Activated naive CD4-positive, alpha-beta T cell treated with anti-CD3 and anti-CD28 coated beads, Interleukin-2, amount 50 U/mL, for 72 hours (primary cell): ENCODE data around the gene SMAD4. TPM values are rescaled to one million over a fixed set of nuclear protein-coding genes. Genes with fewer than 3 reads are reported as not detected.

Experiments
- ATAC-seq, 2 donors: fragments of 150-1000 bp; cut with Tn5 transposase; 2 replicates each; pipeline ENCODE4 v1.10.0; 2021; ENCODE audit warnings: mild to moderate bottlenecking in 2 of 2, moderate library complexity in 2 of 2
- DNase-seq, 2 donors: peaks; one replicate each; pipeline ENCODE4 v3.0.0; 2021 to 2022; ENCODE audit warnings: low spot score in 2 of 2
- H3K27ac Mint-ChIP-seq, 2 donors: one replicate each; pipeline ENCODE4 v1.8.0; 2022; ENCODE audit warnings: mild to moderate bottlenecking in 2 of 2, mixed read lengths in 2 of 2
- H3K36me3 Mint-ChIP-seq, 2 donors: one replicate each; pipeline ENCODE4 v1.8.0; 2022; ENCODE audit warnings: mixed read lengths in 2 of 2
- H3K9me3 Mint-ChIP-seq, 2 donors: one replicate each; pipeline ENCODE4 v1.8.0; 2022; ENCODE audit warnings: mixed read lengths in 2 of 2
- total RNA-seq, 2 donors: library from RNA; stranded (reverse); gene quantifications; one replicate each; pipeline ENCODE4 v1.2.3, GENCODE V29; 2022

Gene SMAD4
- total RNA-seq, 2 donors from 2014 or later, result 86.7 to 90.0 TPM

DNA sequence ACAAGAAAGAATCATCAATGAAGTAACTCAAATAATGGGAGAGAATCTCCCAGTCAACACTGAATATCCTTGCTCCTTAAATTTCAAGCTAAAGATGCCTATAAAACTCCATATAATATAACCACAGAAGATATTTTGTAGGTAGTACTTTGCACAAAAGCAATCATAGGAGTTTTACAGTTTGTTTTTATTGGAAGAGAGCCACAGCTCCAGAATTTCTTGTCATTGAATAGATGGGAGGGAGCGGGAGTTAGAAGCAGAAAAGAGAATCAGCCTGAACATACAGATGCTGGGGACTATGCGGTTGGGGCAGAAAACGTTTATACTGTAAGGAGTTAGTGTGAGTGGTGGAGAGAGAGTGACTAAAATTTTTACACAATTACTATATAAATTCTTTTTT is 18.3 kb upstream of the SMAD4 start:
- peaks cover 0 to 4% of the 10 kb centered on the region in 2 donors for H3K9me3 Mint-ChIP-seq
- H3K36me3 Mint-ChIP-seq, result peaks cover 0 to 9% of the 10 kb centered on the region in 2 donors
- no peak overlapping the region for H3K27ac Mint-ChIP-seq
- DNase-seq, result no peak
- no peak for ATAC-seq

DNA sequence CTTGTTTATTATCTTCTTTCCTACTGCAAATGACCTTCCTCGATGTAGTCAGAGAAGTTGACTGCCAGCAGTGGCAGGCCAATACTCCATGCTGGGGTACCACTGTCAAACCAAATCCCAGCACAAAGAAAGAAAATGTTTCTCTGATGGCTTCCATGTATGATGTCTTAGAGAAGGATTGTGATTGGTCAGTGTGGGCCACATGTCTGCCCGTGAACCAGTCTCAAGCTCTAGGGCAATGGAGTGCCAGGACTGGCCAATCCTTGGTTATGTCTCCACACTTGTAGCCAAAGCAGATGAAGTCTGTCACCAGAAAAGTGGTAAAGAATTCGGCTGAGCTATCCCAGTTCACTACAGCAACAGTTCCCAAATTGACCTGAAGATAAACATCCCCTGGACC is 17.6 kb upstream of the SMAD4 start:
- Mint-ChIP-seq H3K9me3 (peaks cover 0 to 4% of the 10 kb centered on the region in 2 donors), H3K27ac (no peak overlapping the region)
- ATAC-seq, result no peak

DNA sequence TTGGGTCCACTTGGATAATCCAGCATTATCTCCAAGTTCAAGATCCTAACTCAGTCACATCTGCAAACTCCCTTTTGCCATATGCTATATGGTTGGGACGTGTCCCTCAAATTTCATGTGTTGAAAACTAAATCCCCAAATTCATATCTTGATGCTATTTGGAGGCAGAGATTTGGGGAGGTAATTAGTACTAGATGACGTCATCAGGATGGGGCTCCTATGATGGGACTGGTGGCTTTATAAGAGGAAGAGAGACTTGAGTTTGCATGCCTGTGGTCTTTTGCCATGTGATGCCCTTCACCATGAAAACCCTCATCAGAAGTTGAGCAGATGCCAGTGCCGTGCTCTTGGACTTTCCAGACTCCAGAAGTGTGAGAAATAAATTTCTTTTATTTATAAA is 16.8 kb upstream of the SMAD4 start:
- DNase-seq (no peak), ATAC-seq (no peak)
- H3K36me3 Mint-ChIP-seq, result peaks cover 0 to 9% of the 10 kb centered on the region in 2 donors
- H3K9me3 Mint-ChIP-seq, result peaks cover 0 to 4% of the 10 kb centered on the region in 2 donors
- H3K27ac Mint-ChIP-seq, result no peak overlapping the region

More for the DNA sequence above, 17.6 kb upstream of the SMAD4 start:
- no peak for DNase-seq
- peaks cover 0 to 9% of the 10 kb centered on the region in 2 donors for H3K36me3 Mint-ChIP-seq

DNA sequence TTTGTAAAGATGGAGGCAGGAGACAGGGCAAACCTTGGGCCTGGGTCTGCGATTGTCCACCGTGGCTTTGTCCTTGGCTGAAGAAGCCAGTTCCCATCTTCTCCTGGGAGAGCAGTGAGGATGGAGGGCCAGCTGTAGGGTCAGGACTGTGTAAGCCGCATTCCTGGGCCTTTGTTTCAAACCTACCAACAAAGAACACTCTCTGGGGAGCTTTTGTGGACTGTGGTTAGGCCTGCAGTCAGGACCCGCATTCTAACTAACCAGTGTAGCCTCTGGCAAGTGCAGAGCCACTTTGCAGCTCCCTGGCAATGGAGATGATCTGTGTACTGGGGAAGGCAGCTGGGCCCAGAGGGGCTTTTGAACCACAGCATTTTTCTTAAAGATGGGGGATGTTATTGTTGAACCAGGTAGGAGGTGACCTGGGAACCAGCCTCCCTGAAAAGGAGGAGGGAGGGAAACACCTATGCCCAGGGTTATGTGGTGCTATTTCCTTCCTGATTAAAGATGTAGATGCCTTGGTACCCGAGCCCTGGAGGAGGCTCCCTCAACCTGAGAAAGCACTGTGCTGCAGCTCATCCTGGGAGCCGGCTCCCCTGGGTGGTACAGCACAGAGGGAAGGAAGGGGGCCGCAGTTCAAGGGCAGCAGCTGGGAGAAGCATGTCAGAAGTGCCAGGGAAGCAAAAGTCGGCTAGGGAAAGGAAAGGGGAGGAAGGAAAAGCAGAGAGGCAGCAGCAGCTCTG is 12.7 kb upstream of the SMAD4 start:
- H3K27ac Mint-ChIP-seq, result no peak overlapping the region

DNA sequence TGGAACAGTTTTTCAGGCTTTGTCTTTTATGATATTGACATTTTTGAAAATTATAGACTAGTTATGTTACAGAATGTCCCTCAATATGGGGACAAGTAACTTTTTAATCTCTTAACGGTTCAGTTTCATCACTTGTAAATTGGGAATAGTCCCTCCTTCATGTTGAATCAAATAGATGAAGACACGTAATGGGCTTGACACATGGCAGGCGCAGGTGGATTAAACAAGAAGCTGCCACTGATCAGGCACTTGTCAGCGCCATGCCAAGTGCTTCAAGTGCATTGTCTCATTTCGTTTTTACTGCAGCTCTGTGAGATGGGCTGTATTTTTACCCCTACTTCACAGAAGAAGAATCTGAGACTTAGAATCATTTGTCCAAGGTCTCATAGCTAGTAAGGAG is 9.5 kb upstream of the SMAD4 start:
- Mint-ChIP-seq H3K27ac (no peak overlapping the region), H3K36me3 (peaks cover 0 to 6% of the 10 kb centered on the region in 2 donors)

More for the DNA sequence above, 12.7 kb upstream of the SMAD4 start:
- DNase-seq (no peak), ATAC-seq (no peak)
- H3K9me3 Mint-ChIP-seq, result peaks cover 0 to 4% of the 10 kb centered on the region in 2 donors
- peaks cover 0 to 9% of the 10 kb centered on the region in 2 donors for H3K36me3 Mint-ChIP-seq

DNA sequence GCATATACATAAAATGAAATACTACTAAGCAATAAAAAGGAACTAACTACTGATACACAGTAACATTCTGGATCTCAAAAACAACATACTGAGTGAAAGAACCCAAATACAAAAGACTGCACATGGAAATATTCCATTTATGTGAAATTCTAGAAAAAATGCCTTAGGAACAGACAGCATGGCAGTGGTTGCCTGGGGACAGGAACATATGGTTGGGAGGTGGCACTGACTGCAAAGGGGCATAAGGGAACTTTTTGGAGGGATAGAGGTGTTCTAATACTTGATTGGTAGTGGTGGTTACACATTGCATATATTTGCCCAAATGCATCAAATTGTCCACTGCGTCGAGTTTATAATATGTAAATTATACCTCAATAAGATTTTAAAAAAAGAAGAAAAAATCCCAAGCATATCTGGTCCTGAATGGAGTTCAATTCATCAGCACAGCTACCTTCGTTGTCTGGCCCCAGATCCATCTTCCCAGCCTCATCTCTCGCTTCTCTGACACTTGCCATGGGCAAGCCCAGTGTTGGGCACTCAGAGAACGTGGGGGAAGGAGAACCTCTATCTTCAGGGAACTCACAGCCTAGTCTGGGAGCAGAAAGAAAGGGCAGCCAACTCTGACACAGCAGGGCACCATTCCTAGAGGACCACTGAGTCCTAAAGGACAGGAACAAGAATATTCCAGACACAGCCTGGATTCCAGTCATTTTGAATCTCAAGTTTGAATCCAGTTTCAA is 8.6 kb upstream of the SMAD4 start:
- peaks cover 5 to 6% of the 10 kb centered on the region in 2 donors for H3K9me3 Mint-ChIP-seq
- H3K36me3 Mint-ChIP-seq, result peaks cover 0 to 6% of the 10 kb centered on the region in 2 donors
- ATAC-seq (no peak), DNase-seq (no peak)
- H3K27ac Mint-ChIP-seq, result no peak overlapping the region

More for the DNA sequence above, 9.5 kb upstream of the SMAD4 start:
- ATAC-seq (no peak), DNase-seq (no peak)
- peaks cover 5 to 7% of the 10 kb centered on the region in 2 donors for H3K9me3 Mint-ChIP-seq

DNA sequence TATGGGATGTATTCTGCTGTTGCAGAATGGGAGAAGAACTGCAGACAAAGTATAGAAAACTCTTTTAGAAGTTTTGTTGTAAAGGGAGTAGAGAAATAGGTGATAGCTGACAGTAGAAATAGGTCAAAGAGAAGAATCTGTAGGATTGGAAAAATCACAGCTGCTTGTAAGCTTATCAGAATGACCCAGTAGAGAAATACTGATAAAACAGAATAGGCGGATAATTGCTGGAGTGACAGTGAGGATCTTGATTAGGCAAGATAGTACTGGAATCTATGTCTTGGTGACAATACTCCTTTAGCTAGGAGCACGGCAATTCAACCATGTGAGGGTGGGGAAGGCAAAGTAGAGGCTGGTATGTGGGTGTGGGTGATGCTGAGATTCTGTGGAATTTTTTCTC is 4.5 kb upstream of the SMAD4 start:
- Mint-ChIP-seq H3K27ac (no peak overlapping the region), H3K9me3 (peaks cover 5 to 6% of the 10 kb centered on the region in 2 donors), H3K36me3 (peaks cover 13 to 24% of the 10 kb centered on the region in 2 donors)
- DNase-seq, result no peak
- ATAC-seq, result no peak

DNA sequence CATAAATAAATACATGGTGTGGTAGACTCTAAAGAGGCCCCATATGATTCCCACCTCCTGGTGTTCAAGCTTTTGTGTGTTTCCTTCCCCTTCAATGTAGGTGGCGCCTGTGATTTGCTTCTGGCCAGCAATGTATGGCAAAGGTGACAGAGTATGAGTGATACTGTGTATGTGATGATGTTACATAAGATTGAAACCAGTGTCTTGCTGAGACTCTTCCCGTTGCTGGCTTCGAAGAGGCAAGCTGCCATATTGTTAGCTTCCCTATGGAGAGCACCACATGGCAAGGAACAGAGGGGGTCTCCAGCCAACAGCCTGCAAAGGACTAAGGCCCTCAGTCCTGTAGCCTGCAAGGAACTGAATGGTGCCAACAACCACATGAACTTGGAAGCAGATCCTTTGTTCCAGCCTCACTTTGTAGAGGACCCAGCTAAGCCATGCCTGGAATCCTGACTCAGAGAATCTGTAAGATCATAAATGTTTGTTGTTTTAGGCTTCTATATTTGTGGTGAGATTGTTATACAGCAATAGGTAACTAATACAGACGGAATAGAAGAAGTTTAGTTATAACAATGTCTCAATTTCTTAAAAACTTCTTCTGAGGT is 1.7 kb upstream of the SMAD4 start:
- DNase-seq (peak in 1 of 2 donors; percentile 10), ATAC-seq (no peak)
- Mint-ChIP-seq H3K27ac (peak overlapping the region in 1 of 2 donors; percentile 99), H3K36me3 (peaks cover 18 to 28% of the 10 kb centered on the region in 2 donors), H3K9me3 (peaks cover 4% of the 10 kb centered on the region in 2 donors)

DNA sequence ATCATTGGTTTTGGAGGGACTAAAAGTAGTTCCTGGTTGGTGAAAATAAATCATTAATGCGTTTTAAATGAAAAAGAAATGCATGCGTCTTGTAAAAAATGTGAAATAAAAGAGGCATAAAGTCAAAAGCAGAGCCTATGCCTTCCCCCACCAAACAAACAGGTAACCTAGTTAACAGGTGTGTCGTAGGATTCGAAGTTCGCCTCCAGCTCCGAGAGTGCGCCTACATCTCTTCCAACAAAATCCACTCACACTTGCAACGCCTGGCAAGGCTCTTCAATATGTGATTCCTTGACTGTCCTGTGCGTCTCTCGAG is 677 bp upstream of the SMAD4 start:
- Mint-ChIP-seq H3K9me3 (no peaks in the 10 kb centered on the region), H3K36me3 (peaks cover 25 to 27% of the 10 kb centered on the region in 2 donors), H3K27ac (peak overlapping the region; percentile 99)
- ATAC-seq (no peak), DNase-seq (no peak)

DNA sequence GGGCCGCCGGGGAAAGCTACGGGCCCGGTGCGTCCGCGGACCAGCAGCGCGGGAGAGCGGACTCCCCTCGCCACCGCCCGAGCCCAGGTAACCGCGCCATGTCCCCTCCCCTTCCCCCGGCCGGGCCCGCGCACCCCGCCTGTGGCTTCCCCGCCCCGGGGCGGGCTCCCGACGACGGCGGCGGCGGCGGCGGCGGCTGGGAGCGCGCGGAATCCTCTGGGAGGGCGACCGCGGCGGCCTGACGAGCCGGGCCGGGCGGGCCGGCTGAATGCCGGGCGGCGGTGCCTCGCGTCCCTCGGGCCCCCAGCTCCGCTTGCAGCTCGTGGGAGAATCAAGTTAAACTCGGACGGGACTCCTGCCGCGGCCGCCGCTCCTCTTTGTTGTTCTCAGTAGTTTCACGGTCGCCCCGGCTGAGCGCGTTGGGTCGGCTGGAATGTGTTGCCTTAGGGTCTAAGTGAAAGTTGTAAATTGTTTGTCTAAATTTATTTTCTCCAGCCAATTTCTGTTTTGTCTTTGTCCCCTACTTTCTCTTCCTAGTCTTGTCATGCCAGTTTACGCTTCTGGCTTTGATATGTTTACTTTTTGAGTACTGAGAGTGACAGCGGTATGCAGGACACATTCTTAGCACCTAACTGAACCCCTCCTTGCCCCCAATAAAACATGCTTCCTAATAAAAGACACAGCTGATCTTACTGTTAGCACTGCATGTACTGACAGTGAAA is 685 bp downstream of the SMAD4 start:
- DNase-seq (peak in 1 of 2 donors; percentile 69), ATAC-seq (peak; percentile 69 to 74)
- Mint-ChIP-seq H3K9me3 (no peaks in the 10 kb centered on the region), H3K36me3 (peaks cover 32 to 36% of the 10 kb centered on the region in 2 donors), H3K27ac (peak overlapping the region; percentile 98 to 99)

DNA sequence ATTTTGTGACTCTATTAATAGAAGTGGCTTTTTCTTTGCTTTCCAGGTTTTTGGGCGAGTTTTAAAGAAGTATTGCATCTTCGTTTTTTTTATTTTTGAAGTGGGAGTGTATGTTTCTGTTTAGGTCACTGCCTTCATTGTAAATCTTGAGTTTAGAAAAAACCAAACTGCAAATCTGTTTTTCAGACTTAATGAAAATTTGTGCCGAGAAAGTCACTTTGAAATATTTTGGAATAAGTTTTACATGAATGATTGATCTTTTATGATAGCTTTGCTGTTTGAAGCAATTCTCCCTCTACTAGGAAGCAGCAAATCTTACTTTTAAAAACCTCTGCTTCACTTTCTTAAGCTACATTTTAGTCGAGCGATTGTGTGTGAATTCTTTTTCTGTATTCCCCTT is 2.2 kb downstream of the SMAD4 start:
- peaks cover 32 to 36% of the 10 kb centered on the region in 2 donors for H3K36me3 Mint-ChIP-seq
- DNase-seq, result no peak
- ATAC-seq, result no peak
- H3K9me3 Mint-ChIP-seq, result no peaks in the 10 kb centered on the region
- no peak overlapping the region for H3K27ac Mint-ChIP-seq

DNA sequence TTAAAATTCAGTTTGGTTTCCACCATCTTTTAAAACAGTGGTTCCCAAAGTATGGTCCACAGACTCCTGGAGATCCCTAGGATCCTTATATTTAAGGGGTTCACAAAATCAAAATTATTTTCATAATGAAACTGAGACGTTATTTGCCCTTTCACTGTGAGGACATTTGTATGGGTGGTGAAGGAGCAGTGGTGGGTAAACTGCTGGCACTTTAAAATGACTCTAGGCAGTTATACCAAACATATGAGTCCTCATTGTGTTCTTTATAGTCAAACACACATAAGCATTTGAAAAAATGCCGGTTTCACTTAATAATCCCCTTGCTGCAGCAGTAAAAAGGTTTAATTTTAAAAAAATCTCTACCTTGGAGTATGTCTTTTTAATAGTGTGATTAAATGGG is 7.2 kb downstream of the SMAD4 start:
- H3K27ac Mint-ChIP-seq, result peak overlapping the region in 1 of 2 donors; percentile 31
- DNase-seq, result no peak
- peaks cover 9 to 19% of the 10 kb centered on the region in 2 donors for H3K36me3 Mint-ChIP-seq
- no peaks in the 10 kb centered on the region for H3K9me3 Mint-ChIP-seq
- ATAC-seq, result peak in 1 of 2 donors; percentile 33

DNA sequence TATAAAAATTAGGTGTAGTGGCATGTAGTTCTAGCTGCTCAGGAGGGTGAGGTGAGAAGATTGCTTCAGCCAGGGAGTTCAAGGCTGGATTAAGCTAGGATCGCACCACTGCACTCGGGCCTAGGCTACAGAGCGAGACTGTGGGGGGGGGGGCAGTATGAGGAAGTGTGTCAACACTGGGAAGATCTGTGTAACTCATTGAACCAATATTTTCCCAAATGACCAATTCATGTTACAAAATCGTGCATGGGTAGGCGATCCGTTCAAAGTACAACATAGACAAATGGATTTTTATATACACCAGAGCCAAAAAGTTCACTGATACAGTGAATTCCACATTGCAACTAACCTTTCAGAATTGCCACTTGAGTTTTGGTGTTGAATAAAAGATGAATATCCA is 8.1 kb downstream of the SMAD4 start:
- DNase-seq, result no peak
- ATAC-seq, result no peak
- Mint-ChIP-seq H3K27ac (peak overlapping the region; percentile 31 to 60), H3K36me3 (peaks cover 9 to 19% of the 10 kb centered on the region in 2 donors), H3K9me3 (no peaks in the 10 kb centered on the region)

DNA sequence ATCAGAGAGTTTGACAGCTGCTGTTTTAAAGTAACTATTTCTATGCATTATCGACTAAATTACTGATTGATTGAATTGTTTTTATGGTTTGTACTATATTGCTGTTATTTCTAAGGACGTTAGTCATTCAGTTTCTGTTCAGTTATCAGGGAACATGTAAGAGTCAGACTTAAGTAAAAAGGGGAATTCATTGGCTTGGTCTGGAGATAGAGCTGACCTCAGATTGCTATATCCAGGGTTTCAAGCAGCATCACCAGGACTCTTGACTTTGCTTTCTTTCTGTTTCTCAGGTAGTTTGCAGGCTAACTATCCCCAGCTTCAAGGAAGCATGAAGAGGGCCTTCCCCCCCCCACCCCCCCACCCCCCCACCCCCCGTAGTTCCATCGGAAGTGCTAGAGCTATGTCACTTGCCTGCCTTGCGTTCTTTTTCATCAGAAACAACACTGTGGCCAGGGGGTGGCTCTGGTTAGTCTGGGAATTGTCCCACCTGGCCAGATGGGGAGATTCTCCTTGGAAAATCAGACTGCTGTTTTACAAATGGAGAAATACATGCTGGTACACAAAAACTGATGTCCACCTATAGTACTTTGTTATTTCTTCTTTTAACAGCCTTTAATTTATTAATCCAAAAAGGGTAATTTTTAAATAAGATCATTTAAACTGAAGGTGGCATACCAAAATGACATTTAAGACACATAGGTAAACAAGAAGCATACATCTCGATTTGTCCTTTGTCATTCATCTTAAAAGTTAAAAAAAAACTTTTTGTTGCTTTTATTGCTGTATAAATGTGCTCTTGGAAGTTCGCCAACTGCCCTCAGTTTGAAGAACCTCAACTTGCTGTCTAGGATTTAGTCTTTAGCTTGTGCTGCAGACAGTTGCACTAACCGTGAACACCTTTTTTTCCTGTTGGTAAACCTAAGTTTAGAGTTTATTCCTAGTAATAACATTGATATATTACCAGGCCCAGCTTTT is 9.4 kb downstream of the SMAD4 start:
- peak; percentile 85 to 90 for ATAC-seq
- DNase-seq, result no peak
- no peaks in the 10 kb centered on the region for H3K9me3 Mint-ChIP-seq
- H3K27ac Mint-ChIP-seq, result peak overlapping the region; percentile 19 to 58
- H3K36me3 Mint-ChIP-seq, result peaks cover 7 to 8% of the 10 kb centered on the region in 2 donors

DNA sequence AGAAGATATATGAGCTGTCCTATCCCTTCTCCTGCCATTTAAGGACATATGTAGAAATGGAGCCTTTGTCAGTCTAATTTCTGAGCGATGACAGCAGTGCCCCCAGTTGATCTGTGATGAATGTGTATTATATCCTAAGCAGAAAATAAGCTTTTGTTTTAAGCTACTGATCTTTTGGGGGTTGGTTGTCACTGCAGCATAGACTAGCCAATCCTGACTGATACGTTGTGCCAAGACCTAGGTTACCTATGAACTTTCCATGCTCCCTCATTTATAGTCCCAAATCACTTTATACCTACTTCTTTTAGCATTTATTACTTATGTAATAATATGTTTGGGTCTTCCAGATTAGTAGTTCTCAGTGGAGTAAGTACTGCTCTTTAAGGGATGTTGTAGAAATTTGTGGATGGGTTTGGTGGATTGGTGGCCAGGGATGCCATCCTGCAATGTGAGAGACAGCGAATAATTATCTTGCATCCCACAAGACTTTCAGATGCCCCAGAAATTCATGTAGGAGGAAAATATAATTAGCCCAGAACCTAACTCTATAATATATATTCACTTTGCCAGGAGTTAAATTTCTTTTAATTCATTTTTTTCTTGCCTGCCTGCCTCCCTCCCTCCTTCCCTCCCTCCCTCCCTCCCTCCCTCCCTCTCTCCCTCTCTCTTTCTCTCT is 11.8 kb downstream of the SMAD4 start:
- H3K9me3 Mint-ChIP-seq, result no peaks in the 10 kb centered on the region
- H3K27ac Mint-ChIP-seq, result no peak overlapping the region
- DNase-seq, result no peak
- no peak for ATAC-seq
- H3K36me3 Mint-ChIP-seq, result no peaks in the 10 kb centered on the region
